Stimulated activated CD8-positive, alpha-beta memory T cell treated with anti-CD3 and anti-CD28 coated beads, Interleukin-4, amount 100 ng/mL, for 48 hours (primary cell): Measurements from ENCODE around the gene AP2A1.

ENCODE experiments used
- DNase-seq: peaks from one replicate; pipeline ENCODE4 v3.0.0-alpha.2; 2020

The AP2A1 gene

GRCh38 chr19:49795615-49796014 is 28.8 kb downstream of the AP2A1 start:
- no peak for DNase-seq

DNA sequence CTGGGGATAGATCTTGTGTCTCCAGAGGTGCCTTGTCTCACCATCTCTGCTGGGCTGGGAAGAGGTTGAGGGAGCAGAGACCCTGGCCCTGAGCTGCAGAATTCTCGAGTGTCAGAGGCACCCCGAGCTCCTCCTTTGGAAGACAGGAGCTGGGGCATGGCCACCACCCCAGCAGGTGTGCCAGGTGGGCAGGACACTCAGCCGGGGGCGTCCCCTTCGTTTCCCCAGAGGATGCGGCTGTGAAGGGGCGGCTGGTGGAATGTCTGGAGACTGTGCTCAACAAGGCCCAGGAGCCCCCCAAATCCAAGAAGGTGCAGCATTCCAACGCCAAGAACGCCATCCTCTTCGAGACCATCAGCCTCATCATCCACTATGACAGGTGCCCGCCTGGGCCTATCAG is 31.8 kb downstream of the AP2A1 start:
- no peak for DNase-seq

GRCh38 chr19:49799271-49799797 is 32.5 kb downstream of the AP2A1 start:
- DNase-seq, result no peak

DNA sequence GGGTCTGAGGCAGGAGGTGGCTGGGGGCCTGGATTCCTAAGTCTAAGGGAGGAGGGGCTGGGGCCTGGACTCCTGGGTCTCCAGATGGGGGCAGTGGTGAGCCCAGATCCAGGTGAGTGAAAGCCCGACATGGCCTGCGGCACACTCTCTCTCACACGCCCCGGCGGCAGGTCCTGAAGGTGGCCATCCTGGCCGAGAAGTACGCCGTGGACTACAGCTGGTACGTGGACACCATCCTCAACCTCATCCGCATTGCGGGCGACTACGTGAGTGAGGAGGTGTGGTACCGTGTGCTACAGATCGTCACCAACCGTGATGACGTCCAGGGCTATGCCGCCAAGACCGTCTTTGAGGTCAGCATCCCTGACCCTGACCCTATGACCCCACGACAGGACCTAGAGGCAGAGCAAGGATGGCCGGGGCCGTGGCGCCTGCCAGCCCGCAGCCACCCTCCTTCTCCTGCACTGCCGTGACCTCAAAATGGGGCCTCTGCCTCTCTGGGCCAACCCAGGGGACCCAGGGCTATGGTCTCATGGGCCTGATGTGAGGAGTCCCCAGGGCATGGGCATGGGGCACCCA is 33.1 kb downstream of the AP2A1 start:
- DNase-seq, result peak; percentile 39

- DNase-seq, result no peak
These were observed 34.0 kb downstream of the AP2A1 start for GRCh38 chr19:49800771-49801170.

DNA sequence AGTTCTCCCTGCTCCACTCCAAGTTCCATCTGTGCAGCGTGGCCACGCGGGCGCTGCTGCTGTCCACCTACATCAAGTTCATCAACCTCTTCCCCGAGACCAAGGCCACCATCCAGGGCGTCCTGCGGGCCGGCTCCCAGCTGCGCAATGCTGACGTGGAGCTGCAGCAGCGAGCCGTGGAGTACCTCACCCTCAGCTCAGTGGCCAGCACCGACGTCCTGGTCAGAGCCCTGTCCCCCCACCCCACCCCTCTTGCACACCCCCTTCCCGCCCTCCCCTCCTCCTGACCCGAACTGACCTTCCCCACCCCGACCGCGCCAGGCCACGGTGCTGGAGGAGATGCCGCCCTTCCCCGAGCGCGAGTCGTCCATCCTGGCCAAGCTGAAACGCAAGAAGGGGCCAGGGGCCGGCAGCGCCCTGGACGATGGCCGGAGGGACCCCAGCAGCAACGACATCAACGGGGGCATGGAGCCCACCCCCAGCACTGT is 34.6 kb downstream of the AP2A1 start:
- no peak for DNase-seq

- DNase-seq, result no peak
These were observed 35.3 kb downstream of the AP2A1 start for GRCh38 chr19:49801966-49802661.

DNA sequence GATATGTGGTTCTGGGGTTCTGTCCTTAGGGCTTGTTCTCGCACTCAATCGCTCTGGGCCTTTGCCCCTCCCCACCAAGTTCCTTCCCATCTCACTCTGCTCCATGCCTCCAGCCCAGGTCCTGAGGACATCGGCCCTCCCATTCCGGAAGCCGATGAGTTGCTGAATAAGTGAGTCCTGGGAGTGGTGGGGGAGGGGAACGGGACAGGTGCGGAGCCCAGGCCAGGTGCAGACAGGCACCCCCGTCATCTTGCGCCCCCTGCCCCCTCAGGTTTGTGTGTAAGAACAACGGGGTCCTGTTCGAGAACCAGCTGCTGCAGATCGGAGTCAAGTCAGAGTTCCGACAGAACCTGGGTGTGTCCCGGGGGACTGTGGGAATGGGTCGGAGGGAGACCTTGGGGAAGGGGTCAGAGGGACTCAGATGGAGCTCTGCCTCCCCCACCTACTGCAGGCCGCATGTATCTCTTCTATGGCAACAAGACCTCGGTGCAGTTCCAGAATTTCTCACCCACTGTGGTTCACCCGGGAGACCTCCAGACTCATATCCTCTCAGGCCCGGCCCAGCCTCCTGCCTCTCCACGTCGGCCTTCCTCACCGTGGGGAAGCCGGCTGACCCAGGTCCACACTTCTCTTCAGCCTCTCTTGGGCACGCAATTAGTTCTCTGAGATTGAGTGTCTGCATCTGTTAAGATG is 36.2 kb downstream of the AP2A1 start:
- no peak for DNase-seq

GRCh38 chr19:49803529-49803856 is 36.7 kb downstream of the AP2A1 start:
- no peak for DNase-seq

GRCh38 chr19:49805822-49806619 is 39.2 kb downstream of the AP2A1 start:
- DNase-seq, result no peak

DNA sequence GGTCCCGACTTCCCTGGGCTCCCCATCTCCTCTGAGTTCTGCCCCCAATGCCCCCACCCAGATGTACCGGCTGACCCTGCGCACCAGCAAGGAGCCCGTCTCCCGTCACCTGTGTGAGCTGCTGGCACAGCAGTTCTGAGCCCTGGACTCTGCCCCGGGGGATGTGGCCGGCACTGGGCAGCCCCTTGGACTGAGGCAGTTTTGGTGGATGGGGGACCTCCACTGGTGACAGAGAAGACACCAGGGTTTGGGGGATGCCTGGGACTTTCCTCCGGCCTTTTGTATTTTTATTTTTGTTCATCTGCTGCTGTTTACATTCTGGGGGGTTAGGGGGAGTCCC is 39.8 kb downstream of the AP2A1 start:
- DNase-seq, result no peak

GRCh38 chr19:49807058-49807903 is 40.5 kb downstream of the AP2A1 start:
- no peak for DNase-seq

DNA sequence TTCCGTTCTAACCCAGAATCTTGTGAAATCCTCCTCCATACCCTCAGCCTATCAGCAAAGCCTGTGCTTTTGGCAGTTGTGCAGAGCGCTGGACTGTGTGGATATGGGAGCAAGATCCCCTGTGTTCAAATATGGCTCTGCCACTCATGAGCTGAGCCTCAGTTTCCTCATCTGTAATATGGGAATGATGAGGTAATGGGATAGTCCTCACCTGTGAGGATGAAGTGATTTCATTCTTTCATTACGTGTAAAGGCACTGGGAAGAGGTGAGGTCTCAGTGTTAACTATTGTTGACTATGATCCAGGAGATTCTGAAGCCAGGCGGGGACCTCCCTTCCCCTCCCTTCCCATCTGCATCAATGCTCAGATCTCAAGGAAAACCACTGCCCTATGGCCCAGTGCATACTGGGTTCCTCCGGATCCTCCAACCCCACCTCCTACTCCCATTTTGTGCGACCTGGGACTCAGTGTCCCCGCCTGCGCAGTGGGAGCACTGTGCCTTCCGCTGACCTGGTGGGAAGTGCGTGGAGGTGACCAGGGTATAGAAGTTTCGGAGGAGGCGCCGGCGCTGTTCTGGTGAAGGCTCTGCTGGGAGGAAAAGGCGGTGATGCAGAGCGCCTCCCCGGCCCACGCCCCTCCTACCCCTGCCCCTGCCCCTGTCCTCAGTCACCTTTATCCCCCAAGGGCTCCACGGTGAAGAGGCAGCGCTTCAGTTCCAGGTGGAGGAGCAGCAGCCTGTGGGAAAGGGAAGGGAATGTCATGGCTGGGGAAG is 41.3 kb downstream of the AP2A1 start:
- DNase-seq, result no peak

- DNase-seq, result peak; percentile 93
These were observed 41.9 kb downstream of the AP2A1 start for GRCh38 chr19:49808711-49809159.

- DNase-seq, result peak; percentile 65
These were observed 42.5 kb downstream of the AP2A1 start for GRCh38 chr19:49809160-49809940.

DNA sequence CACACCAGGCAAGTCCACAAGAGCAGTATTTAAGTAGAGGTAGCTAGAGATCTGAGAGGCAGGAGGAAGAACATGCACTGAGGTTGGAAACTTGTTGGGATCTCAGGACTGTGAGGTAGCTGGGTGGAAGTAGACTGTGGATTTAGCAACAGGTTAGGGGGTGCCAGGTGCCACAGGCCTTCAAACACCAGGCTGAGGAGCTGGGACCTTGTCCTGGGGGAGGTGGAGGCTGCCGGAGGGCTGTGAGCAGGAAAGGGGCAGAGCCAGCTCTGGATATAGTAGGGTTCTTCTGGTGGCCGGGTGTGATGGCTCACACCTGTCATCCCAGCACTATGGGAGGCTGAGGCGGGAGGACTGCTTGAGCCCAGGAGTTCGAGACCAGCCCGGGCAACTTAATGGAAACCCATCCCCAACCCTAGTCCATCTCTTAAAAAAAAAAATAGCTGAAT is 43.2 kb downstream of the AP2A1 start:
- no peak for DNase-seq

DNA sequence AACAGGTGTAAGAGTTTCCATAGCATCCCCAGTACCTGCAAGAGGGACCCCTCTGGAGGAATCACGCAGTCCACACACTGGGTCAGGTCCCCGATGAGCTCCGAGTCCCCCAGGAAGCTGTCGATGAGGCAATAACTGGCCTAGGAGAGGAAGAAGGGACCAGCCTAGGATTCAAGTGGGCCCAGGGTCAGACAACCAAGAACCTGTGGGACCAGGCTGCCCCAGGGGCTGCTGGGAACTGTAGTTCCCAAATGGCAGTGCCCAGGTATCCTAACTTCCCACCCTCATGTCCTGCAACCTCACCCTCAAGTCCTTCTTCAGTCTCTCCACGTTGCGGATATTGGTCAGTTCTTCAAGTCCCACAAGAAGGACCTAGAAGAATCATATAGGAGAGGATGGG is 44.5 kb downstream of the AP2A1 start:
- no peak for DNase-seq

DNA sequence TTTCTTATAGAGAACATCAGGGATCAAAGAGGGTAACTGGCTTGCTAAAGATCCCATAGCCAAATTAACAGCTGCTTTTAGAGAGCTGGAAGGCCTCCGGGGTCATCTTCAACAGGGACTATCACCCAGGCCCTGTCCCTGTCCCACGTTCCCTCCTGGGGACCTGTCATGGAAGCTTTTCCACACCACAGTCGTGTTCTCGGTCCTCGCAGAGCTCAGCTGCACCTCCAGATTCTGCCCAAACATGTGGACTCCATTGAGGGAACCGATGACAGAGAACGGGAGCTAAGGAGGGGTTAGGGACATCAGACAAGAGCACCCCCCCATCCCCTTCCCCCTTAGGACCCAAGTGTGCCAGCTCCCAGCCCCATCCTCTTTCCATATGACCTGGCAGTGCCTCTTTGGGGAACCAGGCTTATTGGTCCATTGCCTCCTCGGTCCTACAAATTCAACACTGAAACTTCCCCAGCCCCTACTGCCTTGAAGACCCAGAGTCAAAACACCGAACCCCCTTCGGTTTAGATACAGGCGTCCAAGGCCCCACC is 45.7 kb downstream of the AP2A1 start:
- DNase-seq, result no peak

DNA sequence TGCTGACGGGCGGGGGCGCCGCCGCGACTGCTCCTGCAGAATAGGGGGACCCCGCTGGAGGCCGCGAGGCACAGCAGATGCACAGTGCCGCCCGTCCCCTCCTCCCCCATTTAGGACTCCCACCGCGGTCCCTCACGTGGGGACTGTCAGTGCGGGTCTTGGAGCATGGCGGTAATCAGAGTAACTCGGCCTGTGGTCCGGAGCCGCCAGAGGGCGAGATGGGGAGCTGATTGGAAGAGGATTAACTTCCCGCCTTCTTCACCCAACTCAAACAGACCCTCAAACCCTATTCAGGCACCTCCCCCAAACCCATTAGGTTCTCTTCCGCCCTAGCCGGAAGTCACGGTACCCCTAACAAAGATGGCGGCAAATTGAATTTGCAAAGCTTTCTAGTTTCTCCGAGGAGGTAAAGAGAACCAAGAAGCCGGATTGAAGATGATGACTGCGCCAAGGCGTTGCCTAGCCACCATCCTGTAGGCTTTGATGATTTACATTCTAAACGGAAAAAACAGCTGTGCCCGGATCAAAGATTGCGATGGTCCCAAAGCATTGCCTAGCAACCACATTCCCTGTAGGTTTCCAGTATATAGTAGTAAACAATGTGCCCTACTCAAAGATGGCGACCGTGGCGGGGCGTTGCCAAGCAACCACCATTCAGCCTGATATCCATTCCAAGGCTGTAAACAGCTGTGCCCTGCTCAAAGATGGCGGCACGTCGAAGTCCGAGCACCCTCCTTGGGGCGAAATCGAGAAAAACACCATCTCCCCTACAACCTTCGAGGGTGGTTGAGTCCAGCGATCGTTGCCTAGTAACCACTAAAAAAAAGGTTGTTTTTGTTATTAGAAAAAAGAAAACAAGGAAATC is 46.4 kb downstream of the AP2A1 start, which contains the start of gene FUZ:
TSS of gene FUZ (minus strand) at position 296 of the 865 bp plus-strand sequence. CDS start at position 110, 186 bp downstream.
- peak; percentile 92 for DNase-seq
